Measurements from ENCODE around the gene ATE1.
"Not testable (repeated sequence)": the region's sequence is repeated elsewhere in the genome, so short reads cannot be mapped to it uniquely, and the experiment has no call there.

The ATE1 gene

DNA sequence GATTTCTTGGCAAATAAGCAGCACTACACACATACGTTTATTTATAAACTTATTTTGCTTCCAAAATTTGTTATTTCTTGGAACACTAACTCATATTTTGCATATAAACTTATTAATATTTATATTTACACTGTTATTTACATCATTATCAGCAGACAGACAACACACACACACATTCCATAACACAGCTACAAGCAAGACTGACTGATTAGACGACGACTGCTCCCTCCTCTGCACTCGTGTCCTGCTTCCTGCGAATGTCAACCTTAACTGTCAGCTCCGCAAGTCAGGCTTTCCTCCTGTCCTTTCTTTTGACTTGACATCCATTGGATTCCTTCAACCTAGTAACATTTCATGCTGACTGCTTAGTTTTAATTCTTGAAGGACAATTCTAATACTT, 96.6 kb downstream of the ATE1 start:
- no peak overlapping the region for H3K18ac ChIP-seq (ENCODE audit: low read length)
- no peak overlapping the region for H2BK12ac ChIP-seq (ENCODE audit: low read length)
- no peaks in the 10 kb centered on the region for H3K36me3 ChIP-seq (ENCODE audit: control insufficient read depth in 1 of 2, insufficient read depth in 2 of 2, low read length in 2 of 2)
- no peaks in the 10 kb centered on the region for H3K79me1 ChIP-seq (ENCODE audit: low read length)
- H3K4ac ChIP-seq (ENCODE audit: low read depth, low read length), result no peak overlapping the region
- no peaks in the 10 kb centered on the region for H3K27me3 ChIP-seq (ENCODE audit: insufficient read depth, low read length)
- no peaks in the 10 kb centered on the region for H3K79me2 ChIP-seq (ENCODE audit: control insufficient read depth, insufficient read depth, low read length, poor library complexity)
- H3K9me3 ChIP-seq (ENCODE audit: insufficient read depth, low read depth, low read length), result no peaks in the 10 kb centered on the region
- H3K14ac ChIP-seq (ENCODE audit: low read length), result no peak overlapping the region
- 100% methylated on average over 1 of the region's 6 CpGs for WGBS (ENCODE audit: extremely low coverage, insufficient coverage, insufficient read length)
- H4K12ac ChIP-seq (ENCODE audit: low read depth, low read length), result no peak overlapping the region
- H2BK5ac ChIP-seq (ENCODE audit: low read depth, low read length, poor library complexity), result no peak overlapping the region
- no peak overlapping the region for H3K27ac ChIP-seq (ENCODE audit: low read depth, low read length)
- no peak overlapping the region for H3K4me2 ChIP-seq (ENCODE audit: low read length)
- H2BK120ac ChIP-seq (ENCODE audit: insufficient read depth, low read length, poor library complexity), result no peak overlapping the region
- H4K8ac ChIP-seq (ENCODE audit: low read depth, low read length), result no peak overlapping the region
- no peak overlapping the region for H3K4me3 ChIP-seq (ENCODE audit: low read depth, low read length)
- H3K23ac ChIP-seq (ENCODE audit: low read length), result no peak overlapping the region
- H3K4me1 ChIP-seq (ENCODE audit: control insufficient read depth in 1 of 2, insufficient read depth in 2 of 2, low read length in 2 of 2), result no peaks in the 10 kb centered on the region
- H2AFZ ChIP-seq (ENCODE audit: insufficient read depth, low read length, poor library complexity), result no peak overlapping the region
- H2AK5ac ChIP-seq (ENCODE audit: low read length), result no peak overlapping the region
- DNase-seq, result no peak
- no peak overlapping the region for H4K91ac ChIP-seq (ENCODE audit: low read depth, low read length)
- no peak overlapping the region for H3K9ac ChIP-seq (ENCODE audit: low read length)

- Histone ChIP-seq H3K9me3 (ENCODE audit: insufficient read depth, low read depth, low read length) (no peaks in the 10 kb centered on the region), H3K4ac (ENCODE audit: low read depth, low read length) (no peak overlapping the region), H3K4me3 (ENCODE audit: low read depth, low read length) (no peak overlapping the region), H2BK5ac (ENCODE audit: low read depth, low read length, poor library complexity) (no peak overlapping the region), H2BK12ac (ENCODE audit: low read length) (no peak overlapping the region), H3K9ac (ENCODE audit: low read length) (no peak overlapping the region), H2AK5ac (ENCODE audit: low read length) (no peak overlapping the region), H3K27me3 (ENCODE audit: insufficient read depth, low read length) (no peaks in the 10 kb centered on the region), H4K91ac (ENCODE audit: low read depth, low read length) (no peak overlapping the region), H3K23ac (ENCODE audit: low read length) (no peak overlapping the region), H2AFZ (ENCODE audit: insufficient read depth, low read length, poor library complexity) (no peak overlapping the region), H3K79me1 (ENCODE audit: low read length) (no peaks in the 10 kb centered on the region), H3K79me2 (ENCODE audit: control insufficient read depth, insufficient read depth, low read length, poor library complexity) (no peaks in the 10 kb centered on the region), H3K14ac (ENCODE audit: low read length) (no peak overlapping the region), H3K4me2 (ENCODE audit: low read length) (no peak overlapping the region), H3K18ac (ENCODE audit: low read length) (no peak overlapping the region), H3K4me1 (ENCODE audit: control insufficient read depth in 1 of 2, insufficient read depth in 2 of 2, low read length in 2 of 2) (no peaks in the 10 kb centered on the region), H2BK120ac (ENCODE audit: insufficient read depth, low read length, poor library complexity) (no peak overlapping the region), H4K8ac (ENCODE audit: low read depth, low read length) (no peak overlapping the region), H3K36me3 (ENCODE audit: control insufficient read depth in 1 of 2, insufficient read depth in 2 of 2, low read length in 2 of 2) (no peaks in the 10 kb centered on the region), H3K27ac (ENCODE audit: low read depth, low read length) (no peak overlapping the region), H4K12ac (ENCODE audit: low read depth, low read length) (no peak overlapping the region)
- WGBS (ENCODE audit: extremely low coverage, insufficient coverage, insufficient read length), result no CpG with 5 or more reads among the region's 2 CpGs
- DNase-seq, result no peak
Measured at GRCh38 chr10:121830101-121830500, 97.7 kb downstream of the ATE1 start.

DNA sequence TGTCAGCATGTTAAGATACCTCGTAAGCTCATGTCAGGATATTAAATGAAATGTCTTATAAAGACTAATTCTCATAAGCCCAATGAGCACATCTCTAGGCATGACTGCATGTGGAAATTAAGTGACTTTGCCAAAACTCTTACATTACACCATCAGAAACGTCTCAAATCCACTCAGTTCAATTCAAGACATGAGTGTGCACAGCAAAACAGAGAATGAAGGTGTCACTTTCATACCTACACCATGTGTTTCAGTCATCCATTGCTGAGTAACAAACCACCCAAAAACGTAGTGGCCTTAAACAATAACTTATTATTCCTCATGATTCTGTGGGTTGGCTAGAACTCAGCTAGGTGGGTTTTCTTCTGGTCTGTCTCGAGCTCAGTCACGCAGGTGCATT, 99.8 kb downstream of the ATE1 start:
- no peak overlapping the region for H3K14ac ChIP-seq (ENCODE audit: low read length)
- H4K12ac ChIP-seq (ENCODE audit: low read depth, low read length), result no peak overlapping the region
- H3K79me2 ChIP-seq (ENCODE audit: control insufficient read depth, insufficient read depth, low read length, poor library complexity), result no peaks in the 10 kb centered on the region
- no peak overlapping the region for H2AK5ac ChIP-seq (ENCODE audit: low read length)
- no peak overlapping the region for H4K91ac ChIP-seq (ENCODE audit: low read depth, low read length)
- H2BK12ac ChIP-seq (ENCODE audit: low read length), result no peak overlapping the region
- no peak overlapping the region for H3K18ac ChIP-seq (ENCODE audit: low read length)
- no peak overlapping the region for H3K4me3 ChIP-seq (ENCODE audit: low read depth, low read length)
- no peak overlapping the region for H3K27ac ChIP-seq (ENCODE audit: low read depth, low read length)
- H3K9ac ChIP-seq (ENCODE audit: low read length), result no peak overlapping the region
- no peaks in the 10 kb centered on the region for H3K27me3 ChIP-seq (ENCODE audit: insufficient read depth, low read length)
- no peaks in the 10 kb centered on the region for H3K79me1 ChIP-seq (ENCODE audit: low read length)
- H2AFZ ChIP-seq (ENCODE audit: insufficient read depth, low read length, poor library complexity), result no peak overlapping the region
- no CpG with 5 or more reads among the region's 5 CpGs for WGBS (ENCODE audit: extremely low coverage, insufficient coverage, insufficient read length)
- no peak overlapping the region for H4K8ac ChIP-seq (ENCODE audit: low read depth, low read length)
- H3K36me3 ChIP-seq (ENCODE audit: control insufficient read depth in 1 of 2, insufficient read depth in 2 of 2, low read length in 2 of 2), result no peaks in the 10 kb centered on the region
- no peak overlapping the region for H3K4me2 ChIP-seq (ENCODE audit: low read length)
- H2BK5ac ChIP-seq (ENCODE audit: low read depth, low read length, poor library complexity), result no peak overlapping the region
- H3K4ac ChIP-seq (ENCODE audit: low read depth, low read length), result no peak overlapping the region
- H3K23ac ChIP-seq (ENCODE audit: low read length), result no peak overlapping the region
- no peak overlapping the region for H2BK120ac ChIP-seq (ENCODE audit: insufficient read depth, low read length, poor library complexity)
- no peaks in the 10 kb centered on the region for H3K4me1 ChIP-seq (ENCODE audit: control insufficient read depth in 1 of 2, insufficient read depth in 2 of 2, low read length in 2 of 2)
- DNase-seq, result no peak
- no peaks in the 10 kb centered on the region for H3K9me3 ChIP-seq (ENCODE audit: insufficient read depth, low read depth, low read length)

- not testable (repeated sequence) for H3K23ac ChIP-seq (ENCODE audit: low read length); H4K91ac ChIP-seq (ENCODE audit: low read depth, low read length); H3K4me1 ChIP-seq (ENCODE audit: control insufficient read depth in 1 of 2, insufficient read depth in 2 of 2, low read length in 2 of 2); H2BK120ac ChIP-seq (ENCODE audit: insufficient read depth, low read length, poor library complexity); H4K8ac ChIP-seq (ENCODE audit: low read depth, low read length); H3K14ac ChIP-seq (ENCODE audit: low read length); H2AFZ ChIP-seq (ENCODE audit: insufficient read depth, low read length, poor library complexity); H2BK5ac ChIP-seq (ENCODE audit: low read depth, low read length, poor library complexity); H3K36me3 ChIP-seq (ENCODE audit: control insufficient read depth in 1 of 2, insufficient read depth in 2 of 2, low read length in 2 of 2); DNase-seq; H3K18ac ChIP-seq (ENCODE audit: low read length); H2AK5ac ChIP-seq (ENCODE audit: low read length); H3K4ac ChIP-seq (ENCODE audit: low read depth, low read length); H3K27me3 ChIP-seq (ENCODE audit: insufficient read depth, low read length); H3K9me3 ChIP-seq (ENCODE audit: insufficient read depth, low read depth, low read length); H4K12ac ChIP-seq (ENCODE audit: low read depth, low read length); H3K4me2 ChIP-seq (ENCODE audit: low read length); H3K9ac ChIP-seq (ENCODE audit: low read length); H2BK12ac ChIP-seq (ENCODE audit: low read length); H3K79me1 ChIP-seq (ENCODE audit: low read length); H3K79me2 ChIP-seq (ENCODE audit: control insufficient read depth, insufficient read depth, low read length, poor library complexity); H3K4me3 ChIP-seq (ENCODE audit: low read depth, low read length); H3K27ac ChIP-seq (ENCODE audit: low read depth, low read length)
- WGBS (ENCODE audit: extremely low coverage, insufficient coverage, insufficient read length), result no CpG with 5 or more reads among the region's 5 CpGs
Measured at GRCh38 chr10:121826773-121827172, 101.1 kb downstream of the ATE1 start.

Data from trophoblast cell (in vitro differentiated cells and primary cell).